Nephron (organoid): ENCODE measurements around the gene TKTL2.

Source experiments
- H3K27ac Mint-ChIP-seq, 3 experiments: 2 replicates each; pipeline ENCODE4 v1.8.0; 2020; ENCODE audit warnings: mixed read lengths in 3 of 3, mild to moderate bottlenecking in 2 of 3, moderate library complexity in 1 of 3
- H3K27me3 Mint-ChIP-seq: 2 replicates; pipeline ENCODE4 v1.8.0; 2021; ENCODE audit warnings: low read depth, mild to moderate bottlenecking, moderate library complexity, mixed read lengths
- H3K36me3 Mint-ChIP-seq: 2 replicates; pipeline ENCODE4 v1.8.0; 2020; ENCODE audit warnings: low read depth, mixed read lengths
- H3K4me1 Mint-ChIP-seq: 2 replicates; pipeline ENCODE4 v1.8.0; 2020; ENCODE audit warnings: mixed read lengths
- H3K4me3 Mint-ChIP-seq, 3 experiments: 2 replicates each; pipeline ENCODE4 v1.8.0; 2020; ENCODE audit warnings: mild to moderate bottlenecking in 3 of 3, mixed read lengths in 3 of 3, moderate library complexity in 2 of 3
- H3K9me3 Mint-ChIP-seq: 2 replicates; pipeline ENCODE4 v1.8.0; 2020; ENCODE audit warnings: mixed read lengths
- TF ChIP-seq, protein P1 (sequence below), 3 experiments: fragments of 200-600 bp; sonication (generic); IDR thresholded peaks; one replicate each; pipeline ENCODE4 v1.5.0; 2021; ENCODE audit warnings: antibody characterized with exemption in 3 of 3; ENCODE audit not compliant: unreplicated experiment in 3 of 3

Gene TKTL2

DNA sequence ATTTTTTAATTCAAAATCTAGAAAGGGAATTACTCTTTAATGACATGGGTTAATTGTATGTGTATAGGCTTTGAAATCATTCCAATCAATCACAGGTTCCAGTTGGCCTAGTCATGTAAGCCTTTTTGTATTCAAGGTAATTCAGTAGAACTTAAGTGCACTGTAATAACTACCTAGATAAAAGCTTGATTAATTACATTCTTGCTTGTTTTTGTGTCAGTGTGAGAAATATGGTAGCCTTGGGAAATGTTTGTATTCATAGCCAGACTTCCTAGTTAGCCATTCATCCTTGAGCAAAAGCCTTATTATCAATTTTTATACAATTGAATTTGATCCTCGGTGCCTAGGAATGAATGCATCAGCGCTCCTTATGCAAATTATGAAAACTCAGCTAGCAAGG lies 33.5 kb downstream of the TKTL2 start:
- Mint-ChIP-seq H3K4me3 (no peak overlapping the region), H3K27ac (no peak overlapping the region), H3K4me1 (peaks cover 6% of the 10 kb centered on the region), H3K9me3 (no peaks in the 10 kb centered on the region), H3K36me3 (no peaks in the 10 kb centered on the region), H3K27me3 (no peaks in the 10 kb centered on the region)
- TF ChIP-seq, protein P1, sequence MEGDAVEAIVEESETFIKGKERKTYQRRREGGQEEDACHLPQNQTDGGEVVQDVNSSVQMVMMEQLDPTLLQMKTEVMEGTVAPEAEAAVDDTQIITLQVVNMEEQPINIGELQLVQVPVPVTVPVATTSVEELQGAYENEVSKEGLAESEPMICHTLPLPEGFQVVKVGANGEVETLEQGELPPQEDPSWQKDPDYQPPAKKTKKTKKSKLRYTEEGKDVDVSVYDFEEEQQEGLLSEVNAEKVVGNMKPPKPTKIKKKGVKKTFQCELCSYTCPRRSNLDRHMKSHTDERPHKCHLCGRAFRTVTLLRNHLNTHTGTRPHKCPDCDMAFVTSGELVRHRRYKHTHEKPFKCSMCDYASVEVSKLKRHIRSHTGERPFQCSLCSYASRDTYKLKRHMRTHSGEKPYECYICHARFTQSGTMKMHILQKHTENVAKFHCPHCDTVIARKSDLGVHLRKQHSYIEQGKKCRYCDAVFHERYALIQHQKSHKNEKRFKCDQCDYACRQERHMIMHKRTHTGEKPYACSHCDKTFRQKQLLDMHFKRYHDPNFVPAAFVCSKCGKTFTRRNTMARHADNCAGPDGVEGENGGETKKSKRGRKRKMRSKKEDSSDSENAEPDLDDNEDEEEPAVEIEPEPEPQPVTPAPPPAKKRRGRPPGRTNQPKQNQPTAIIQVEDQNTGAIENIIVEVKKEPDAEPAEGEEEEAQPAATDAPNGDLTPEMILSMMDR (IDR thresholded peaks at IDR 0.05; ENCODE audit: unreplicated experiment in 3 of 3) = no peak
